HepG2 (cell line): ENCODE results near the gene ANAPC5. TPM values are rescaled to one million over a fixed set of nuclear protein-coding genes. Genes with fewer than 3 reads are reported as not detected.

ENCODE experiments used
- ATAC-seq: fragments of 200-7000 bp; cut with Tn5 transposase; 3 replicates; pipeline ENCODE4 v1.9.1; 2020; ENCODE audit warnings: mild to moderate bottlenecking, moderate library complexity
- BruUV-seq: library from RNA; stranded (reverse); fragments of 400-500 nt; replicated peaks from 2 replicates; lab custom pipeline; 2021; lab: Mats Ljungman, UMichigan
- CTCF ChIA-PET: fragments of 300-600 bp; formaldehyde crosslinking; extraction: SDS; loops from one replicate; lab custom pipeline; 2021; ENCODE audit warnings: low total read pairs, inconsistent platforms, low intra/inter-chr PET ratio; lab: Yijun Ruan, JAX
- POLR2A ChIA-PET: fragments of 350-600 bp; sonication (Branson Sonifier 250); formaldehyde crosslinking; loops from one replicate; lab custom pipeline; 2020; ENCODE audit warnings: antibody characterized with exemption, inconsistent platforms; lab: Yijun Ruan, JAX
- DNase-seq: peaks from one replicate; pipeline ENCODE4 v3.0.0-alpha.2; 2015; ENCODE audit warnings: low spot score
- FAIRE-seq: peaks from 3 replicates; lab custom pipeline; 2011; peaks lifted over from hg19 to GRCh38; lab: Jason Lieb, UNC
- H2AFZ ChIP-seq: one replicate; pipeline ENCODE4 v1.6.1; 2011; ENCODE audit warnings: low read length, inconsistent platforms
- H3K27ac ChIP-seq: fragments of 300-600 bp; 3 replicates; pipeline ENCODE4 v1.8.0; 2011; ENCODE audit warnings: mixed run types, mild to moderate bottlenecking, mixed read lengths, low read length, inconsistent platforms; ENCODE audit not compliant: insufficient read depth; ENCODE audit errors: extremely low read length
- H3K27me3 ChIP-seq, 2 experiments: fragments of 200-600 bp in 1 of 2; 2 replicates in 1 of 2; 3 replicates in 1 of 2; pipeline versions ENCODE4 v1.6.0 to v1.8.0; 2011; ENCODE audit warnings: low read length in 2 of 2, mild to moderate bottlenecking in 2 of 2, moderate library complexity in 2 of 2, inconsistent platforms in 1 of 2; ENCODE audit not compliant: insufficient read depth in 2 of 2, control insufficient read depth in 1 of 2
- H3K36me3 ChIP-seq, 2 experiments: fragments of 200-600 bp in 1 of 2; replicated peaks in 1 of 2; 2 replicates in 1 of 2; 3 replicates in 1 of 2; pipeline versions ENCODE4 v1.5.1 to v1.8.0; 2011; ENCODE audit warnings: low read length in 2 of 2, inconsistent platforms in 1 of 2; ENCODE audit not compliant: insufficient read depth in 2 of 2, control insufficient read depth in 1 of 2
- H3K4me1 ChIP-seq: 2 replicates; pipeline ENCODE4 v1.5.1; 2012; ENCODE audit warnings: low read length, inconsistent platforms; ENCODE audit not compliant: insufficient read depth
- H3K4me2 ChIP-seq: 2 replicates; pipeline ENCODE4 v1.6.0; 2011; ENCODE audit warnings: low read depth, low read length, inconsistent platforms
- H3K4me3 ChIP-seq, 3 experiments: fragments of 200-600 bp in 1 of 3; sonication (generic), shearing (Covaris generic) in 1 of 3; replicated peaks in 1 of 3; 2 replicates each; pipeline ENCODE4 v1.5.1; 2011 to 2016; ENCODE audit warnings: low read length in 3 of 3, inconsistent platforms in 2 of 3, low read depth in 2 of 3, mild to moderate bottlenecking in 2 of 3, control low read depth in 1 of 3, mixed read lengths in 1 of 3; ENCODE audit not compliant: insufficient read depth in 1 of 3
- H3K79me2 ChIP-seq: one replicate; pipeline ENCODE4 v1.6.1; 2011; ENCODE audit warnings: low read length, inconsistent platforms; ENCODE audit not compliant: insufficient read depth
- H3K9ac ChIP-seq: 2 replicates; pipeline ENCODE4 v1.6.0; 2011; ENCODE audit warnings: mild to moderate bottlenecking, low read depth, low read length, inconsistent platforms; ENCODE audit not compliant: insufficient read depth
- H3K9me3 ChIP-seq: 2 replicates; pipeline ENCODE4 v1.5.1; 2012; ENCODE audit warnings: mild to moderate bottlenecking, low read length
- H4K20me1 ChIP-seq: 2 replicates; pipeline ENCODE4 v1.6.0; 2011; ENCODE audit warnings: inconsistent platforms, mild to moderate bottlenecking, low read length, moderate library complexity; ENCODE audit not compliant: insufficient read depth
- CHD2 ChIP-seq: IDR thresholded peaks from 2 replicates; pipeline ENCODE4 v1.6.1; 2011; ENCODE audit warnings: low read depth, low read length, improper control_type of control experiment
- ERF ChIP-seq: IDR thresholded peaks from 2 replicates; pipeline ENCODE4 v1.6.1; 2018; ENCODE audit warnings: missing biosample characterization, missing genetic modification reagents
- FOXM1 ChIP-seq: sonication (generic); formaldehyde crosslinking; IDR thresholded peaks from 2 replicates; pipeline ENCODE4 v1.5.0; 2020; ENCODE audit warnings: missing genetic modification reagents
- HNRNPUL1 ChIP-seq: fragments of 200-400 bp; formaldehyde crosslinking; IDR thresholded peaks from 2 replicates; pipeline ENCODE4 v1.6.1; 2017; ENCODE audit warnings: low read depth, mild to moderate bottlenecking, low read length, moderate library complexity
- KLF6 ChIP-seq: IDR thresholded peaks from 2 replicates; pipeline ENCODE4 v1.8.0; 2016; ENCODE audit warnings: missing biosample characterization, missing genetic modification reagents
- PHB2 ChIP-seq: fragments of 450-650 bp; IDR thresholded peaks from 2 replicates; pipeline ENCODE4 v1.6.1; 2018; ENCODE audit not compliant: partially characterized antibody
- PHF5A ChIP-seq: IDR thresholded peaks from one replicate; pipeline ENCODE4 v1.6.1; 2018; ENCODE audit warnings: low read depth, missing genetic modification reagents; ENCODE audit not compliant: unreplicated experiment
- POGZ ChIP-seq: sonication (generic); formaldehyde crosslinking; IDR thresholded peaks from 2 replicates; pipeline ENCODE4 v1.4.0; 2020; ENCODE audit warnings: mild to moderate bottlenecking, missing genetic modification reagents
- ZMYM2 ChIP-seq: sonication (generic); formaldehyde crosslinking; IDR thresholded peaks from 2 replicates; pipeline ENCODE4 v1.8.0; 2022; ENCODE audit warnings: mild to moderate bottlenecking, missing genetic modification reagents
- ZNF451 ChIP-seq: sonication (generic); formaldehyde crosslinking; IDR thresholded peaks from 2 replicates; pipeline ENCODE4 v1.5.0; 2020; ENCODE audit warnings: mild to moderate bottlenecking, missing genetic modification reagents
- ZNF547 ChIP-seq: sonication (generic); formaldehyde crosslinking; IDR thresholded peaks from 2 replicates; pipeline ENCODE4 v1.5.1; 2020; ENCODE audit warnings: mild to moderate bottlenecking, missing genetic modification reagents
- ZNF629 ChIP-seq: sonication (generic); formaldehyde crosslinking; conservative IDR thresholded peaks from 2 replicates; pipeline ENCODE4 v1.5.0; 2020; ENCODE audit warnings: missing genetic modification reagents
- ZNF768 ChIP-seq: sonication (generic); formaldehyde crosslinking; IDR thresholded peaks from 2 replicates; pipeline ENCODE4 v1.4.0; 2020; ENCODE audit warnings: missing genetic modification reagents
- WGBS: methylation state at CpG from one replicate; pipeline ENCODE4 v1.1.6; 2017; ENCODE audit warnings: low lambda C conversion rate; 5-methylcytosine and 5-hydroxymethylcytosine counted together
- in situ Hi-C: cut with HindIII; loops from 2 replicates; pipeline ENCODE4 v1.10.0; 2017; ENCODE audit warnings: low pct_unique_long_range_greater_than_20kb; ENCODE audit not compliant: extremely low pct_ligation_motif_present
- intact Hi-C: fragments of 100-400 bp; cut with micrococcal nuclease; formaldehyde crosslinking; loops from one replicate; pipeline ENCODE4 v1.10.0; 2022; ENCODE audit not compliant: unreplicated experiment
- polyA plus RNA-seq, 8 experiments: library from polyadenylated mRNA; depleted of rRNA in 3 of 8; stranded (reverse) in 7 of 8; unstranded in 1 of 8; fragments of >200 nt; fragmentation: Illumina TruSeq in 4 of 8; extraction: Trizol in 4 of 8; gene quantifications; 2 replicates each; pipeline versions ENCODE4 v1.2.1 to v1.2.3, GENCODE V29; 2011 to 2016; ENCODE audit warnings: low read depth in 4 of 8, missing spikeins in 1 of 8, mixed read lengths in 1 of 8; ENCODE audit not compliant: insufficient read depth in 1 of 8
- total RNA-seq, 5 experiments: library from RNA; depleted of rRNA; stranded (reverse); fragments of >200 nt; fragmentation: Illumina TruSeq; extraction: Trizol; gene quantifications; 2 replicates each; pipeline ENCODE4 v1.2.3, GENCODE V29; 2016; ENCODE audit warnings: low read depth in 1 of 5
- TF ChIP-seq, protein P1 (sequence below): sonication (generic); formaldehyde crosslinking; IDR thresholded peaks from 2 replicates; pipeline ENCODE4 v1.4.0; 2020; ENCODE audit warnings: missing genetic modification reagents

The ANAPC5 gene
- total and polyA plus RNA-seq, 2 of the 13 experiments (the other 11 are each of a cell fraction or from before 2014, with no cell fraction given), result 146 to 161 TPM

DNA sequence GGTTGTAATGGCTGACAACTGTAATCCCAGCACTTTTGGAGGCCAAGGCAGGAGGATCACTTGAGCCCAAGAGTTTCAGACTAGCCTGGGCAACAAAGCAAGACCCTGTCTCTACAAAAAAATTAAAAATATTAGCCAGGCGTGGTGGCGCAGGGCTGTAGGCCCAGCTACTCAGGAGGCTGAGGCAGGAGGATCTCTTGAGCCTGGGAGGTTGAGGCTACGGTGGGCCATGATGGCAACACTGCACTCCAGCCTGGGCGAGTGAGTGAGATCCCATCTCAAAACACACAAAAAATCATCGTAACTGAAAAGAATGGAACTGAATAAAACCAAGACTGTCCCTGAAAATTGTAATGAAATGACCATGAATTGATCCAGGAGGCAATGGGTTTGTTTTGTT lies 61.8 kb downstream of the ANAPC5 start:
- FAIRE-seq, result no peak
- no peak for TF ChIP-seq PHF5A (CRISPR knock-in tag)
- TF ChIP-seq ZNF451 (CRISPR knock-in tag), result no peak
- TF ChIP-seq POGZ (CRISPR knock-in tag), result no peak
- no peak for TF ChIP-seq KLF6 (CRISPR knock-in tag)
- no peak for TF ChIP-seq CHD2
- no peak for TF ChIP-seq PHB2
- TF ChIP-seq HNRNPUL1, result no peak
- TF ChIP-seq ZNF768 (CRISPR knock-in tag), result no peak
- no TSS peak for BruUV-seq
- no peak overlapping the region for H3K9ac ChIP-seq
- in situ Hi-C loops, result no loop called here
- no peak overlapping the region for H3K27ac ChIP-seq
- ChIA-PET POLR2A (no interaction called here), CTCF (no interaction called here)
- H2AFZ ChIP-seq, result no peak overlapping the region
- intact Hi-C loops, result no loop called here
- no peak overlapping the region for H3K4me3 ChIP-seq
- no peaks in the 10 kb centered on the region for H3K27me3 ChIP-seq
- H3K9me3 ChIP-seq, result no peaks in the 10 kb centered on the region
- peaks cover 5% of the 10 kb centered on the region; the same call in 1 of the 2 replicates for H4K20me1 ChIP-seq
- peaks cover 1 to 16% of the 10 kb centered on the region in 2 experiments; a peak in 1 of 5 replicates for H3K36me3 ChIP-seq
- WGBS, result 98% methylated on average over 5 of the region's 5 CpGs
- no peak for DNase-seq
- H3K4me1 ChIP-seq, result peaks cover 19% of the 10 kb centered on the region
- no peak for ATAC-seq
- H3K4me2 ChIP-seq, result no peak overlapping the region
- peaks cover 13% of the 10 kb centered on the region for H3K79me2 ChIP-seq

DNA sequence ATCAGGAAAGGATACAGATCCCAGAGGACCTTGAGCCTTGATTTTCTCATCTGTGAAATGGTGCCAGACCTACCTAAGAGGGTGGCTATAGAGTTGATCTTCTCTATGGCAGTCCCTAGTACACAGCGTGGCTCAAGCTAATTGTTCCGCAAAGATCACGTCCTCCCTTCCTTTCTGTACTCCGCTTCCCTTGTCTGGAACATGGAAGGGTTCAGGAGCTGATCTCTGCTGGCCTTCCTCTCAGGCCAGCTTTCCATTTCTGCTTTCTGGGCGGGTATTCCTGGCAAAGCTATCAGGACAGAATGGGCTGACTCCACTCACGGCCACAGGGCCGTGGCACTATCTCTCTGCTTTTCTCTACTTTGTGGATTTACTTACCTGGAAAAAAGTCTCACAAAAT lies 62.2 kb downstream of the ANAPC5 start:
- Histone ChIP-seq H3K9me3 (no peaks in the 10 kb centered on the region), H2AFZ (no peak overlapping the region), H3K79me2 (peaks cover 8% of the 10 kb centered on the region), H3K9ac (no peak overlapping the region), H4K20me1 (peaks cover under 1% of the 10 kb centered on the region; the same call in 1 of the 2 replicates), H3K4me2 (no peak overlapping the region), H3K36me3 (peaks cover 1 to 16% of the 10 kb centered on the region in 2 experiments; a peak in 1 of 5 replicates), H3K27me3 (no peaks in the 10 kb centered on the region), H3K4me1 (peaks cover 14% of the 10 kb centered on the region), H3K4me3 (no peak overlapping the region), H3K27ac (no peak overlapping the region)
- in situ Hi-C loops (no loop called here), intact Hi-C loops (no loop called here)
- BruUV-seq, result no TSS peak
- ATAC-seq, result no peak
- ChIA-PET POLR2A (no interaction called here), CTCF (no interaction called here)
- FAIRE-seq, result no peak
- TF ChIP-seq, protein P1, sequence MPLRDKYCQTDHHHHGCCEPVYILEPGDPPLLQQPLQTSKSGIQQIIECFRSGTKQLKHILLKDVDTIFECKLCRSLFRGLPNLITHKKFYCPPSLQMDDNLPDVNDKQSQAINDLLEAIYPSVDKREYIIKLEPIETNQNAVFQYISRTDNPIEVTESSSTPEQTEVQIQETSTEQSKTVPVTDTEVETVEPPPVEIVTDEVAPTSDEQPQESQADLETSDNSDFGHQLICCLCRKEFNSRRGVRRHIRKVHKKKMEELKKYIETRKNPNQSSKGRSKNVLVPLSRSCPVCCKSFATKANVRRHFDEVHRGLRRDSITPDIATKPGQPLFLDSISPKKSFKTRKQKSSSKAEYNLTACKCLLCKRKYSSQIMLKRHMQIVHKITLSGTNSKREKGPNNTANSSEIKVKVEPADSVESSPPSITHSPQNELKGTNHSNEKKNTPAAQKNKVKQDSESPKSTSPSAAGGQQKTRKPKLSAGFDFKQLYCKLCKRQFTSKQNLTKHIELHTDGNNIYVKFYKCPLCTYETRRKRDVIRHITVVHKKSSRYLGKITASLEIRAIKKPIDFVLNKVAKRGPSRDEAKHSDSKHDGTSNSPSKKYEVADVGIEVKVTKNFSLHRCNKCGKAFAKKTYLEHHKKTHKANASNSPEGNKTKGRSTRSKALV (CRISPR knock-in tag), result no peak
- TF ChIP-seq ZNF768 (CRISPR knock-in tag), result no peak
- no peak for TF ChIP-seq FOXM1 (CRISPR knock-in tag)
- TF ChIP-seq POGZ (CRISPR knock-in tag), result no peak
- no peak for TF ChIP-seq ERF (CRISPR knock-in tag)
- peak; percentile 61 for TF ChIP-seq ZNF629 (CRISPR knock-in tag)
- TF ChIP-seq ZMYM2 (CRISPR knock-in tag), result no peak
- TF ChIP-seq ZNF547 (CRISPR knock-in tag), result no peak
- DNase-seq, result no peak
- 96% methylated on average over 7 of the region's 7 CpGs for WGBS
